ENCODE data around the gene SOX6.

DNA sequence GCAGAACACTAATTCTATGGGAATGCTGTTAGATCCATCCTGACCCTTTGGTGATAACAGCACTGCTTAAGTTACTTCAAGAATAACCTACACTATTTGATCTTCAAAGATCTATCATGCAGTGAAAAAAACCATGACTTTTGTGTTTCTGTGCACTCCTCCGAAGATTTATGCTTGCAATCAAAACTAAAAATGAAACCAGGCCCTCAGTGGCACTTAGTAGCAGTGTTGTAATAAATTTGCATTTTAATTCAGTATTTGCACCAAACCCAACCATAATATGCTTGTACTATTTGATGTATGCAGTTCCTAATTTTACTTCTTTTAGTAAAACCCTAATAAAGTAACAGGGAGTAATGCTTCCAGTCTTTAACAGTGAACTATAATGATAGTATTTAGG lies 130.7 kb downstream of the SOX6 start:
- TF ChIP-seq, protein P1, sequence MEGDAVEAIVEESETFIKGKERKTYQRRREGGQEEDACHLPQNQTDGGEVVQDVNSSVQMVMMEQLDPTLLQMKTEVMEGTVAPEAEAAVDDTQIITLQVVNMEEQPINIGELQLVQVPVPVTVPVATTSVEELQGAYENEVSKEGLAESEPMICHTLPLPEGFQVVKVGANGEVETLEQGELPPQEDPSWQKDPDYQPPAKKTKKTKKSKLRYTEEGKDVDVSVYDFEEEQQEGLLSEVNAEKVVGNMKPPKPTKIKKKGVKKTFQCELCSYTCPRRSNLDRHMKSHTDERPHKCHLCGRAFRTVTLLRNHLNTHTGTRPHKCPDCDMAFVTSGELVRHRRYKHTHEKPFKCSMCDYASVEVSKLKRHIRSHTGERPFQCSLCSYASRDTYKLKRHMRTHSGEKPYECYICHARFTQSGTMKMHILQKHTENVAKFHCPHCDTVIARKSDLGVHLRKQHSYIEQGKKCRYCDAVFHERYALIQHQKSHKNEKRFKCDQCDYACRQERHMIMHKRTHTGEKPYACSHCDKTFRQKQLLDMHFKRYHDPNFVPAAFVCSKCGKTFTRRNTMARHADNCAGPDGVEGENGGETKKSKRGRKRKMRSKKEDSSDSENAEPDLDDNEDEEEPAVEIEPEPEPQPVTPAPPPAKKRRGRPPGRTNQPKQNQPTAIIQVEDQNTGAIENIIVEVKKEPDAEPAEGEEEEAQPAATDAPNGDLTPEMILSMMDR (IDR thresholded peaks at IDR 0.05) = no peak
- no peak for TF ChIP-seq POLR2A (IDR thresholded peaks at IDR 0.05)

Measured in uterus (tissue), 2 donors.